CD4-positive, alpha-beta T cell treated with Interleukin-10 for 1 hour (primary cell): ENCODE results near the gene STUB1.

Source experiments
- DNase-seq: peaks from one replicate; pipeline ENCODE4 v3.0.0-alpha.2; 2020

The STUB1 gene

GRCh38 chr16:645852-646678 is 34.1 kb upstream of the STUB1 start:
- no peak for DNase-seq

DNA sequence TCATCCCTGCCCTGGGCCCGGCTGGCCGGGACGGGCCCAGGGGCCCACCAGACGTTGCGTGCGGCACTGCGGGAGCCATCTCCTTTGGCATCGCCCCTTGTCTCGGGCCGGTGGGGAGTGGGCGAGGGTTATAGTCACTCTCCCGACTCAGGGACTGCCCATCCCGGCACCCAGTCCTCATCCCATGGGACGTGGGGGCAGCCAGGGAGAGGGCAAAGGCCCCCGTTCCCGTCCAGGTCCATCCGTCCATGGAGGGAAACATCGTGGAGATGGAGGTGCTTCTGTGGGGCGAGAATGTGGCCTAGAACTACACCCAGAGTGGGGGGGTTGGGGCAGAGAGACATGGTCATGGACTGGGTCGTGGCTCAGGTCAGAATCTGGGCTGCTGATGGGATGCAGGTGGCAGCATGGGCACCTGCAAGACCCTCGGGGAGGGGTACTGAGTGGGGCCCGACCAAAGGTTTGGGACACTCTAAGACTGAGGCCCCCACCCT is 33.5 kb upstream of the STUB1 start:
- DNase-seq, result no peak

DNA sequence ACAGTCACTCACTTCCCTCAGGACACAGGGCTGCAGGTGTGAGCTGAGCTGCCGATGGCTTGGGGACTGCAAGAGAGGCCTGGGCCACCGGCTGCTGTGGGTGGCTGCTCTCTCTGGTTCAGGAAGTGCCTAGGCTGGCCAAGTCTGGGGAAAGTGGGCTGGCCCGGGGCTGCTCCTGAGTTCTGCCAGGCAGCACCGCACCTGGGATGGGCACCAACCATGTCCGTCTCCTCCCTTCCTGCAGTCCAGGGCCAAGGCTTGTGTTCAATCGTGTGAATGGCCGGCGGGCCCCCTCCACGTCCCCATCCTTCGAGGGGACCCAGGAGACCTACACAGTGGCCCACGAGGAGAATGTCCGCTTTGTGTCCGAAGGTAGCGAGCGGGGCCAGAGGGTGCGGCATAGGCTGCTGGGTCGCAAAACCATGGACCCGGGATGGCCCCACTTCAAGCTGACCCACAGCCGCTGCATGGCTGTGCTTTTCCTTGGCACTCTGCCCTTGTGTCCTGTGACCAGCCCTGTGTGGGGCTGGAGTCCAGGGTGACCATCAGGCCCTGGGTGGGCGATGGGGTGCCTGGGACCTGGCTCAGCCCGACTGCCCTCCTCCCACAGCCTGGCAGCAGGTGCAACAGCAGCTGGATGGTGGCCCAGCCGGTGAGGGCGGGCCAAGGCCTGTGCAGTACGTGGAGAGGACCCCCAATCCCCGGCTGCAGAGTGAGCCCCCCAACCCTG is 32.9 kb upstream of the STUB1 start:
- DNase-seq, result no peak

DNA sequence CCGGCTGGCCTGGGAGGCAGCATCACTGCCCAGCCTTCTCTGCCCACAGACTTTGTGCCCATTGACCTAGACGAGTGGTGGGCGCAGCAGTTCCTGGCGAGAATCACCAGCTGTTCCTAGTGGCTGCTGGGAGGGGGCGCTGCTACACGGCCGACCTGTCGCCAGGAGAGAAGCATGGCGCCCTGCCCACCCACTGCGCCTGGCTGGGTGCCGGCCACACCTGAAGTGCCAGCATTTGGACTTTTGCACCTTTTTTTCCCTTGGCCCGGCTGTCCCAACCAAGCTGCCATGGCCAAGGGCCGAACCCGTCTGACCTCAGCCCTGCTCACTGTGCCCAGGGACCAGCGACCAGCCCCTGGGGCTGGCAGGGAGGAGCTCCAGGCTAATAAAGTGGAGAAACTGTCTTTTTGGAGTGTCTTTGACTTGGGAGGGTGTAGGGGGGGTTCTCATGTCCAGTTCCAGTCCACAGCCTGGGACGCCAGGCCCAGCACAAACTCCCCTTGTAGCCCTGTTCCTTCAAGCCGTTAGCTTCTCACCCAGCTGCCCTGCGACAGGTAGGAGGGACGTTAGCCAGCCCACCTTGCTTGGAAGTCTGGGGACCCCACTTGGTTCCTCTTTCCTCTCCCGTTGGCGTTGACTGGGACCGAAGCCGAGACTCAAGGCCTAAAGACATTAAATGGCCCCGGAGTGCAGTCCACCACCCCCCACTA is 32.0 kb upstream of the STUB1 start:
- DNase-seq, result peak; percentile 39

DNA sequence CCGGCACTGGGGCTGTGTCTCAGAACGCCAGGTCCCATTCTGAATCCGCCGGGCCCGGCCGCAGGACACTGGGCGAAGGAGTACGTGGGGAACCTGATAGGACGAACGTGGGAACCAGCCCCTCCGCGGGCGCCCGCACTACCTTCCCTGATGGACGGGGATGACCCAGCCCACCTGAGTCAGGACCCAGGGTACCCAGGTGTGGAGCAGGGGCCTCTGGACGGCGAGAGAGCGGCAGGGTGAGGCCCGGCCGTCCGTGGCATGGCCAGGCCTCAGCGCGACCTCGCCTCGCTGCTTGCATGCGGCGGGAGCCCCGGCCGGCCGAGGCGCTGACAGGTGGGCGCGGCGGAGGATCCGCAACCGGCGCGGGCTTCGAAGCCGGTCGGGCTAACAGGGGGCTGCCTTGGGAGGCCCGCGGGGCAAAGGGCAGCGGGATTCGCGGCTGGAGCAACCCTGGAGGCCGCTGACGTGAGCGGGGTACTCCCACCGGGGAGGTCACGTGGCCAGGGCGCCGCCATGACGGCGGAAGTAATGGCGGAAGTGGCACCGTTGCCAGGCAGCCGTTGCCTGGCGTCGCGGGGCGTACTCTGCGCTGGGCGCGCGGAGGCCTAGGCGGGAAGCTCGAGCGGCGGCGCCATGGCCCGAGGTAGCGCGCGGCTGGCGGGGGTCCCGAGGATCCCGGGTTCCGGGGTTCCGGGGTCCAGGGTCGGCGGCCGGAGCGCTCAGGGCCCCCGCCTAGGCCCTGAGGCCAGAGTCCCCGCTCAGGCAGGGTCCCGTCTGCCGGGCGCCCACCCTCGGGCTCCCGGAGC is 31.2 kb upstream of the STUB1 start, which contains the start of gene WDR90:
TSS of gene WDR90 (plus strand) at position 585 of the 809 bp plus-strand sequence. CDS start at position 637, 52 bp downstream.
- peak; percentile 90 for DNase-seq

- DNase-seq, result no peak
These were observed 30.6 kb upstream of the STUB1 start for GRCh38 chr16:649631-650030.

- no peak for DNase-seq
These were observed 28.4 kb upstream of the STUB1 start for GRCh38 chr16:651844-652243.

DNA sequence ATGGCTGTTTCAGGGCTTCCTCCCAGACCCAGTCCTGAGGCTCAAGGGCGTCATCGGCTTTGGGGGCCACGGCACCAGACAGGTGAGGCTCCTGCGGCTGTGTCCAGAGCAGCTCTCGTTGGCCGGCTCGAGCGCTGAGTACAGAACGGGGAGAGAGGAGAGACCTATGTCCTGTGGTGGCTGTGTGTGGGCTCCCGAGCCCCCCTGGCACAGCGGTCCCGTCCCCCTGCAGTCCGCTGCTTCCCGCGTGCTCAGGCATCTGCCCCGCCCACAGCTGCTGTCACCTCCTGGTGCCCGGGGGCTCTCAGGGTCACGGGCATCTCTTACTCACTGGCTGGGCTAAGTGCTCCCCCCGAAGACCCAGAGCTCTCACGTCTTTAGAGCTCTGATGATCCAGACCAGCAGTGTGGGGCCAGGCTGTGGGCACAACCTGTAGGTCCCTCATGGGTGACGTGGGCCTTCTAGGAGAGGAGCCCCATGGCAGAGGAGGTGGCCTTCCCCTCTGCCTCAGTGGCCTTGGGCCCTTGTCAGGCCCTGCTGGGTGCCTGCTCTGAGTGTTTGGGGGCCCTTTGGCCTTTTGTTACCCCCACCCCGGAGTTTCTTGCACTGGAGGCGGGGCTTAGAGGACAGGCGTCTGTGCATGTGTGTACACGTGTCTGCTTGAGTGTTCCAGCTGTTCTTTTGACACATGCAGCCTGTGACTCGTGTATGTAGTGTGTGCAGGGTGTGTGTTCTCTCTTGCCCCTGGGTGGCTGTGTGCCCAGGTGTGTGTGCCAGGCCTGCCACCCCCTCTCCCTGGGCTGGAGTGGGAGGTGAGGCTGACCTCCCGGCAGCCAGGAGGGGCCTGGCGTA is 27.5 kb upstream of the STUB1 start:
- no peak for DNase-seq

- no peak for DNase-seq
These were observed 26.2 kb upstream of the STUB1 start for GRCh38 chr16:654034-654433.

GRCh38 chr16:657487-657886 is 22.7 kb upstream of the STUB1 start:
- no peak for DNase-seq

DNA sequence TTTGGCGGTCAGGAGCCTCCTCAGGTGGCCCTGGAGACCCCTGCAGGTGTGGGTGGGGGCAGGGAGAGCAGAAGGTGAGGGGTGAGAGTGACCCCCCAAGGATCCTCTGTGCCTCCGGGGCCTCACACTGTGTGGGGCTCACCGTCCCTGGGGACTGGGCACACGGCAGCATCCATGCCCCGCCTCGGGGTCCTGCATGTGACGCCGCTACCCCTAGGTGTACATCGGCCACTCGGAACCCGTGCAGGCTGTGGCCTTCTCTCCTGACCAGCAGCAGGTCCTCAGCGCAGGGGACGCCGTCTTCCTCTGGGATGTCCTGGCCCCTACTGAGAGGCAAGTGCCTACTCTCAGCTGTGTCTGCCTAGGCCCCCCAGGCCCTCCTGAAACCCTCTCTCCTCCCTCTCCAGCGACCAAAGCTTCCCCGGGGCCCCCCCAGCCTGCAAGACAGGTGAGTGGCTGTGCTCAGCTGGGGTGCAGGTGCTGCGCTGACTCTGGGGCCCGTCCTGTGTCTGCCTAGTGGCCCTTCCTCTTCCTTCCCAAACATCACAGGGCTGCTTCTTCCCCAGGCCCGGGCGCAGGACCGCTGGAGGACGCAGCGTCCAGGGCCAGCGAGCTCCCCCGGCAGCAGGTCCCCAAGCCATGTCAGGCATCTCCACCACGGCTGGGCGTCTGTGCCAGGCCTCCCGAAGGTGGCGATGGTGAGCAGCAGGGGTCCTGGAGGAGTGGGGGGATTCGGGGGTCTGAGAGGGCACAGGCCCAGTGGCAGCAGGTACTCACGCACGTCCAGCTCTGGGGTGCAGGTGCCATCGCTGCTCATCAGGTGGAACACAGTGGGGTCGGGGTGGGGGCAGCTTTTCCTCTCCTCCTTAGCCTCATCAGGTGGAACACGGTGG is 21.3 kb upstream of the STUB1 start:
- no peak for DNase-seq

- no peak for DNase-seq
These were observed 20.6 kb upstream of the STUB1 start for GRCh38 chr16:659618-660017.

DNA sequence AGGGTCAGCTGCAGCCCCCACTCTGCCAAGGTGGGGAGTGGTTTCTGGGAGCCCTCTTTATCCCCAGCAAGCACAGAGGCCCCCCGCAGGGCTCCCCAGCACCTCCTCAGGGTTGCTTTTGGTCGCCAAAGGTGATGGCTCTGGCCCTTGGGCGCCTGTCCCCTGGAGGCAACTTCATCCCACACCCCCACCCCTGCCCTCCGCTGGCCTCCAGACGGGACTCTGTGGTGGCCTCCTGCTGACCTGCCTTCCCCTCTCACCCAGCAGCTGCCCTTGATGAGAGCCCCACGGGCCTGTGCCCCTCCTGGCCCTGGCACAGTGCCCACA is 20.1 kb upstream of the STUB1 start:
- no peak for DNase-seq

- DNase-seq, result peak; percentile 67
These were observed 19.6 kb upstream of the STUB1 start for GRCh38 chr16:660459-661183.

DNA sequence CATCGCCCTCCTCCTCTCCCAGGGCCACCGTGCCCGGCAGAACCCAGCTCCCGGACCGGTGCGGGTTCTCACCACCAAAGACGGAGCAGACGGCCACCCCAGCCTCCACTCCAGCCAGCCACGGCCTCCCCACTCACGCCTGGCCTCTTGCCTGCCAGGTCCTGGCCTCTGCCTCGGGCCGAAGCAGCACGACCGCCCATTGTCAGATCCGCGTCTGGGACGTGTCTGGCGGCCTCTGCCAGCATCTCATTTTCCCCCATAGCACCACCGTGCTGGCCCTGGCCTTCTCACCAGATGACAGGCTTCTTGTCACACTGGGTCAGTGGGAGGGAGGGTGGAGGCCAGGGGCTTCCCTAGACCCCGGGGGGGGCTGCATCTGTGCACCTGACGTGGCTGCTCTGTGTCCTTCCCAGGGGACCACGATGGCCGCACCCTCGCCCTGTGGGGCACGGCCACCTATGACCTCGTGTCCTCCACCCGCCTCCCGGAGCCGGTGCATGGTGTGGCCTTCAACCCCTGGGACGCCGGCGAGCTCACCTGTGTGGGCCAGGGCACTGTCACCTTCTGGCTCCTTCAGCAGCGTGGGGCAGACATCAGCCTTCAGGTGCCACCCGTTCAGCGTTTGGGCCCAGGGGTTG is 18.9 kb upstream of the STUB1 start:
- no peak for DNase-seq

DNA sequence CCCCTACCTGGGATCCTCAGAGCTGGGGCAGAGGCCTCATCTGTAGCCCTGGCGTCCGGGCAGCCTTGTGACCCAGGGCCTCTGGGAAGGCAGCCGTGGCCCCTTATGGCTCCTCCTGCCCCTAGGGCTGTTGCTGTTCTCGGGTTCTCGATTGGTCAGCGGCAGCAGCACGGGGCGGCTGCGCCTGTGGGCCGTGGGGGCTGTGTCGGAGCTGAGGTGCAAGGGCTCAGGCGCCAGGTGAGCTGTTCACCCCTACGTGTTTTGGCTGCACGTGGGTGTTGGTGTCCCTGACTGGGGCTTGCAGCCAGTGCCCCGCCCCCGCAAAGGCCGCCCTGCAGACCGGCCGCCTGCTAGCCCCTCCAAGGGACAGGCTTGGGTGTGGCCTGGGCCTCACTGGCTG is 18.1 kb upstream of the STUB1 start:
- DNase-seq, result no peak

- DNase-seq, result no peak
These were observed 17.6 kb upstream of the STUB1 start for GRCh38 chr16:662597-662996.

GRCh38 chr16:666572-666971 is 13.6 kb upstream of the STUB1 start:
- no peak for DNase-seq

DNA sequence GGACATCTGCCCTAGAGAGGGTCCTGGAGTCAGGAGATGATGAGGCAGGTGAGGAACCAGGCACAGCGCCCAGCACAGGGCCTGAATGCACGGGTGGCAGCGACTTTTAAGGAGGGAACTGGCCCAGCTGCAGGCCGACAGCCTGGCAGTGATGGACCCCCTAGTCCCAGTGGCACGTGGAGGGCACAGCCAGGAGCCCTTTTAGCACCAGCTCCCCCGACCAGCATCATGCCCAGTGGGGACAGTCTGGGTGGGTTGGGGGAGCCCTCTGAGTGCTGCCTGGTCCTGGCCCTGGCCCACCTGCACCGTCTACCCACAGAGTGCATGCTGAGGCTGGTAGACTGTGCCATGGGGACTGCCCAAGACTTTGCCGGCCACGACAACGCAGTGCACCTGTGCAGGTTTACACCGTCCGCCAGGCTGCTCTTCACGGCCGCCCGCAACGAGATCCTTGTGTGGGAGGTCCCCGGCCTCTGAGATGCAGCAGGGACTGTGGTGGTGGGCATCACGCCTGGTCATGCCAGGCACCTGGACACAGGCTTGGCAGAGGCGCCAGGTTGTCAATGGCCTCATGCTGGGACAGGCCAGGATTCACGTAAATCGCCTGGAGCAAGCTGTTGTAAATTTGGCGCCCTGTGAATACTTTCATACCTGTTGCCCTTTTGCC is 13.0 kb upstream of the STUB1 start:
- no peak for DNase-seq
